Measurements from ENCODE around the gene G0S2.

DNA sequence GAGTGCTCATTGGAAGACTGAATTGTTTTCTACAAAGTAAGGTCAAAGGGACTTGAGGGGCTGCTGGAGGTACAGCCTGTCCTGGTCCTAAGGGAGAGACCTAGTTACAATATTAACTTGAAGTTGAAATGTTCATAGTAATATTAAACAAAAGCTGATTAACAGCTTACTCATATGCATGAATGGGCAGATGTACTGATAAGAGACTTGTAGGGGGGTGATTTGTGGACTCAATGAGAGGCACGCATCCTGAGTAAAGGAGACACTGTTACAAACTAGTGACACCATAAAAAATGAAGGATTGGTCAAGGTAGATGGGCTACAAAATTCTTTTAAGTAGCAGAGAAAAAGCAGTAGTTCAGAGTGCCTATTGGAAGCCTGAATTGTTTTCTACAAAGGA, 32.1 kb downstream of the G0S2 start:
- TF ChIP-seq, protein P1, sequence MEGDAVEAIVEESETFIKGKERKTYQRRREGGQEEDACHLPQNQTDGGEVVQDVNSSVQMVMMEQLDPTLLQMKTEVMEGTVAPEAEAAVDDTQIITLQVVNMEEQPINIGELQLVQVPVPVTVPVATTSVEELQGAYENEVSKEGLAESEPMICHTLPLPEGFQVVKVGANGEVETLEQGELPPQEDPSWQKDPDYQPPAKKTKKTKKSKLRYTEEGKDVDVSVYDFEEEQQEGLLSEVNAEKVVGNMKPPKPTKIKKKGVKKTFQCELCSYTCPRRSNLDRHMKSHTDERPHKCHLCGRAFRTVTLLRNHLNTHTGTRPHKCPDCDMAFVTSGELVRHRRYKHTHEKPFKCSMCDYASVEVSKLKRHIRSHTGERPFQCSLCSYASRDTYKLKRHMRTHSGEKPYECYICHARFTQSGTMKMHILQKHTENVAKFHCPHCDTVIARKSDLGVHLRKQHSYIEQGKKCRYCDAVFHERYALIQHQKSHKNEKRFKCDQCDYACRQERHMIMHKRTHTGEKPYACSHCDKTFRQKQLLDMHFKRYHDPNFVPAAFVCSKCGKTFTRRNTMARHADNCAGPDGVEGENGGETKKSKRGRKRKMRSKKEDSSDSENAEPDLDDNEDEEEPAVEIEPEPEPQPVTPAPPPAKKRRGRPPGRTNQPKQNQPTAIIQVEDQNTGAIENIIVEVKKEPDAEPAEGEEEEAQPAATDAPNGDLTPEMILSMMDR (IDR thresholded peaks at IDR 0.05; ENCODE audit: low read depth, low read length, missing input control) = no peak
- TF ChIP-seq RAD21 (IDR thresholded peaks at IDR 0.05) (no peak), FOXA1 (IDR thresholded peaks at IDR 0.05) (no peak), ATF3 (IDR thresholded peaks at IDR 0.05) (no peak), EGR1 (IDR thresholded peaks at IDR 0.05; ENCODE audit: low read depth in 2 of 2) (no peak), JUND (IDR thresholded peaks at IDR 0.05) (no peak)
